Stomach (tissue), 9 donors: Measurements from ENCODE around the gene RAE1. TPM values are rescaled to one million over a fixed set of nuclear protein-coding genes. Genes with fewer than 3 reads are reported as not detected.
A peak's percentile ranks its signal among the peaks of the same experiment; 100 is the strongest.

Experiments used
- DNase-seq, 2 donors: peaks; one replicate each; pipeline versions ENCODE4 v3.0.0 to v3.0.0-alpha.2; 2013 to 2019
- H3K27ac ChIP-seq, 5 donors: fragments of 200-600 bp in 4 of 5; sonication (generic) in 4 of 5; one replicate each; pipeline ENCODE4 v1.5.1; 2013 to 2019; ENCODE audit warnings: mild to moderate bottlenecking in 1 of 5, moderate library complexity in 1 of 5
- H3K27me3 ChIP-seq, 3 donors: fragments of 200-600 bp; sonication (generic); one replicate each; pipeline ENCODE4 v1.5.1; 2017 to 2019; ENCODE audit warnings: mixed run types in 1 of 3
- H3K36me3 ChIP-seq, 4 donors: fragments of 200-600 bp; sonication (generic); 1 replicate in 3 of 4; 2 replicates in 1 of 4; pipeline ENCODE4 v1.5.1; 2016 to 2019
- H3K4me1 ChIP-seq, 4 donors: fragments of 200-600 bp; sonication (generic); one replicate each; pipeline ENCODE4 v1.5.1; 2016 to 2019
- H3K4me3 ChIP-seq, 4 donors: fragments of 200-600 bp; sonication (generic) in 3 of 4; one replicate each; pipeline ENCODE4 v1.5.1; 2016 to 2019; ENCODE audit warnings: mild to moderate bottlenecking in 1 of 4
- H3K9me3 ChIP-seq, 4 donors: fragments of 200-600 bp; sonication (generic); one replicate each; pipeline ENCODE4 v1.5.1; 2016 to 2019
- CTCF ChIP-seq, 7 experiments: fragments of 450-650 bp in 4 of 7; fragments of 200-600 bp in 3 of 7; sonication (generic) in 3 of 7; IDR thresholded peaks; one replicate each; pipeline ENCODE4 v1.5.1; 2016 to 2019; ENCODE audit warnings: antibody characterized with exemption in 7 of 7, control low read depth in 2 of 7, mild to moderate bottlenecking in 1 of 7
- EP300 ChIP-seq: sonication (generic); formaldehyde crosslinking; IDR thresholded peaks from one replicate; pipeline ENCODE4 v1.6.1; 2017; ENCODE audit warnings: antibody characterized with exemption
- POLR2A ChIP-seq, 4 donors: fragments of 450-650 bp; IDR thresholded peaks; one replicate each; pipeline ENCODE4 v1.6.1; 2016; ENCODE audit warnings: antibody characterized with exemption in 4 of 4, control low read depth in 2 of 4, mild to moderate bottlenecking in 1 of 4, moderate library complexity in 1 of 4
- POLR2AphosphoS5 ChIP-seq, 3 donors: sonication (generic); formaldehyde crosslinking; IDR thresholded peaks; one replicate each; pipeline ENCODE4 v1.6.1; 2016; ENCODE audit warnings: antibody characterized with exemption in 3 of 3
- WGBS, 5 donors: extraction: QIAGEN DNeasy Blood & Tissue Kit in 3 of 5; methylation state at CpG; one replicate each; pipeline versions ENCODE4 v1.1.5 to v1.1.7; 2013 to 2018; 5-methylcytosine and 5-hydroxymethylcytosine counted together
- intact Hi-C: fragments of 100-400 bp; cut with DNase I; formaldehyde crosslinking; loops from one replicate; pipeline ENCODE4 v1.15.1; 2023; ENCODE audit warnings: low total_unique reads
- polyA plus RNA-seq, 3 donors: library from polyadenylated mRNA; stranded (reverse); fragments of 200-250 nt; gene quantifications; one replicate each; pipeline ENCODE4 v1.2.3, GENCODE V29; 2013
- total RNA-seq, 5 donors: library from RNA; depleted of rRNA; stranded (reverse); fragments of >200 nt; gene quantifications; one replicate each; pipeline versions ENCODE4 v1.1.0 to v1.2.3, GENCODE V29; 2014 to 2016
- donor health status: healthy with polysubstance abuse.
- donor health status: Bipolar disorder and iron deficiency.
- donor health status: healthy.

Gene RAE1
- total and polyA plus RNA-seq, 8 donors, result 6.4 to 65.6 (median 15.2) TPM

- no peak for DNase-seq
- no peaks in the 10 kb centered on the region for H3K36me3 ChIP-seq
- 71 to 83% (median 76%) methylated on average over 6 of the region's 6 CpGs for WGBS, 5 donors
- intact Hi-C loops, result no loop called here
- H3K4me3 ChIP-seq, result no peak overlapping the region
- no peak for TF ChIP-seq POLR2A (IDR thresholded peaks at IDR 0.05)
- no peak for TF ChIP-seq CTCF (IDR thresholded peaks at IDR 0.05)
- TF ChIP-seq EP300, result no peak
- no peak for TF ChIP-seq POLR2AphosphoS5 (IDR thresholded peaks at IDR 0.05)
- H3K27ac ChIP-seq, result no peak overlapping the region
- no peaks in the 10 kb centered on the region for H3K4me1 ChIP-seq
- peaks cover 0 to 68% (median 15%) of the 10 kb centered on the region in 3 donors for H3K27me3 ChIP-seq
- H3K9me3 ChIP-seq, result no peaks in the 10 kb centered on the region
Observed at GRCh38 chr20:57327820-57328219, 23.2 kb upstream of the RAE1 start.

- Histone ChIP-seq H3K27ac (no peak within 1 kb of the TSS), H3K36me3 (no peaks in the 10 kb centered on the region), H3K4me3 (no peak within 1 kb of the TSS), H3K4me1 (no peaks in the 10 kb centered on the region), H3K9me3 (no peaks in the 10 kb centered on the region), H3K27me3 (peaks cover 0 to 68% (median 17%) of the 10 kb centered on the region in 3 donors)
- WGBS, 5 donors, result 59 to 74% (median 61%) methylated on average over 38 to 40 of the region's 40 CpGs
- intact Hi-C loops, result no loop called here
- no peak for TF ChIP-seq POLR2A (IDR thresholded peaks at IDR 0.05)
- TF ChIP-seq POLR2AphosphoS5 (IDR thresholded peaks at IDR 0.05), result no peak
- TF ChIP-seq CTCF (IDR thresholded peaks at IDR 0.05), result no peak
- TF ChIP-seq EP300, result no peak
- DNase-seq, result no peak
Observed at GRCh38 chr20:57329608-57330221, 21.3 kb upstream of the RAE1 start, which contains the start of gene SPO11. Gene SPO11 (plus strand): TSS chr20:57329803. CDS start chr20:57329868, 65 bp downstream.

- H3K4me3 ChIP-seq, result no peak overlapping the region
- H3K27ac ChIP-seq, result no peak overlapping the region
- H3K27me3 ChIP-seq, result peaks cover 0 to 72% (median 17%) of the 10 kb centered on the region in 3 donors
- H3K36me3 ChIP-seq, result no peaks in the 10 kb centered on the region
- TF ChIP-seq CTCF (IDR thresholded peaks at IDR 0.05) (no peak), POLR2AphosphoS5 (IDR thresholded peaks at IDR 0.05) (no peak), POLR2A (IDR thresholded peaks at IDR 0.05) (no peak), EP300 (no peak)
- DNase-seq, result no peak
- no peaks in the 10 kb centered on the region for H3K9me3 ChIP-seq
- H3K4me1 ChIP-seq, result no peaks in the 10 kb centered on the region
- intact Hi-C loops, result no loop called here
- WGBS, 5 donors, result 61 to 73% (median 63%) methylated on average over 8 of the region's 8 CpGs
Observed at GRCh38 chr20:57330998-57331397, 20.1 kb upstream of the RAE1 start.

- no peaks in the 10 kb centered on the region for H3K9me3 ChIP-seq
- no peak overlapping the region for H3K4me3 ChIP-seq
- no peaks in the 10 kb centered on the region for H3K4me1 ChIP-seq
- 13 to 49% (median 30%) methylated on average over 1 of the region's 1 CpG for WGBS, 5 donors
- no peak overlapping the region for H3K27ac ChIP-seq
- H3K36me3 ChIP-seq, result no peaks in the 10 kb centered on the region
- intact Hi-C loops, result no loop called here
- DNase-seq, result peak in 1 of 2 donors; percentile 41
- peaks cover 0 to 65% (median 21%) of the 10 kb centered on the region in 3 donors for H3K27me3 ChIP-seq
- TF ChIP-seq POLR2AphosphoS5 (IDR thresholded peaks at IDR 0.05) (no peak), CTCF (IDR thresholded peaks at IDR 0.05) (peak in 2 of 7 experiments; percentile 9 to 21)
Observed at GRCh38 chr20:57332105-57333089, 18.7 kb upstream of the RAE1 start.
